Lung (tissue), 12 donors: ENCODE measurements around the gene XYLT1. TPM values are rescaled to one million over a fixed set of nuclear protein-coding genes. Genes with fewer than 3 reads are reported as not detected.

Source experiments
- ATAC-seq: fragments of 200-7000 bp; cut with Tn5 transposase; one replicate; pipeline ENCODE4 v1.9.1; 2020; ENCODE audit warnings: moderate number of reproducible peaks; ENCODE audit not compliant: insufficient read depth, low FRiP score
- DNase-seq, 3 donors: peaks; one replicate each; pipeline ENCODE4 v3.0.0-alpha.2; 2013 to 2017
- H3K27ac ChIP-seq, 2 donors: one replicate each; pipeline ENCODE4 v1.5.1; 2013; ENCODE audit warnings: mild to moderate bottlenecking in 2 of 2, moderate library complexity in 2 of 2, control low read depth in 1 of 2, inconsistent platforms in 1 of 2, low read depth in 1 of 2, low read length in 1 of 2
- H3K27me3 ChIP-seq, 3 donors: one replicate each; pipeline ENCODE4 v1.5.1; 2013; ENCODE audit warnings: low read length in 2 of 3; ENCODE audit not compliant: control insufficient read depth in 3 of 3, insufficient read depth in 3 of 3
- H3K36me3 ChIP-seq, 4 donors: one replicate each; pipeline ENCODE4 v1.5.1; 2013; ENCODE audit warnings: low read length in 4 of 4, mild to moderate bottlenecking in 1 of 4, moderate library complexity in 1 of 4; ENCODE audit not compliant: control insufficient read depth in 4 of 4, insufficient read depth in 4 of 4
- H3K4me1 ChIP-seq, 5 donors: one replicate each; pipeline ENCODE4 v1.5.1; 2013; ENCODE audit warnings: low read length in 5 of 5, mild to moderate bottlenecking in 2 of 5, moderate library complexity in 1 of 5; ENCODE audit not compliant: control insufficient read depth in 5 of 5, insufficient read depth in 5 of 5
- H3K4me3 ChIP-seq: one replicate; pipeline ENCODE4 v1.5.1; 2013; ENCODE audit warnings: mild to moderate bottlenecking, control low read depth, moderate library complexity
- H3K9ac ChIP-seq, 2 donors: one replicate each; pipeline ENCODE4 v1.5.1; 2013; ENCODE audit warnings: low read length in 2 of 2, control low read depth in 1 of 2; ENCODE audit not compliant: insufficient read depth in 1 of 2
- H3K9me3 ChIP-seq, 4 donors: one replicate each; pipeline ENCODE4 v1.5.1; 2013; ENCODE audit warnings: low read length in 3 of 4, mild to moderate bottlenecking in 1 of 4, moderate library complexity in 1 of 4; ENCODE audit not compliant: control insufficient read depth in 4 of 4, insufficient read depth in 3 of 4
- CTCF ChIP-seq: IDR thresholded peaks from 2 replicates; pipeline ENCODE4 v1.5.1; 2012; ENCODE audit warnings: mild to moderate bottlenecking; ENCODE audit errors: control extremely low read depth, extremely low read depth
- WGBS, 2 donors: extraction: QIAGEN DNeasy Blood & Tissue Kit; methylation state at CpG; one replicate each; pipeline ENCODE4 v1.1.7; 2013; 5-methylcytosine and 5-hydroxymethylcytosine counted together
- polyA plus RNA-seq, 2 donors: library from polyadenylated mRNA; stranded (reverse); fragments of 200-250 nt; gene quantifications; one replicate each; pipeline ENCODE4 v1.2.1, GENCODE V29; 2013
- total RNA-seq, 2 donors: library from RNA; depleted of rRNA in 1 of 2; stranded (reverse); fragments of >200 nt in 1 of 2; gene quantifications; one replicate each; pipeline ENCODE4 v1.2.1, GENCODE V29; 2014 to 2021
- donor health status: control.
- donor health status: control.
- donor health status: Bipolar disorder and iron deficiency.
- donor health status: healthy.
- donor health status: DM: yes; HTN: yes; CAD: no.

XYLT1 gene
- total and polyA plus RNA-seq, 4 donors: 1.4 to 11.5 (median 6.9) TPM

DNA sequence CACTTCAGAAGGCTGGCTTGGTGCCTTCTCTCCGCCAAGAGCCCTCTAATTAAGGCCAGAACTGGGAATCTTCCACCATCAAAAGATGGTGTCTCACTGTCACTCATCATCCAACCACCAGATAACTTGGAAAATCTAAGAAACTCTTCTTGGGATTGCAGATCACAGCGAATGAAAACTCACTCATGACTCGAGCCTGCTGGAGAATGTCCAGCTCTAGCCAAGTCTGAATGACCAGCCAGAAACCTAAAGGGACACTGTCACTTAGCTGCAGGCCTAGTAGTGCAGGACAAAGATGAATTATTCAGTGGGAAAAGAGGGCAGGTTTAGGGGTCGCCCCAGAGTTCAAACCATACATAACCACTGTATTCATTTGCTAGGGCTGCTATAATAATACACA is 107.8 kb downstream of the XYLT1 start:
- Histone ChIP-seq H3K9ac (no peak overlapping the region), H3K4me1 (peaks cover 0 to 36% (median 15%) of the 10 kb centered on the region in 5 donors), H3K9me3 (no peaks in the 10 kb centered on the region), H3K36me3 (no peaks in the 10 kb centered on the region), H3K4me3 (no peak overlapping the region), H3K27ac (no peak overlapping the region), H3K27me3 (no peaks in the 10 kb centered on the region)
- TF ChIP-seq CTCF: no peak
- WGBS, 2 donors: 89 to 91% methylated on average over 4 of the region's 4 CpGs
- ATAC-seq (no peak), DNase-seq (no peak)

DNA sequence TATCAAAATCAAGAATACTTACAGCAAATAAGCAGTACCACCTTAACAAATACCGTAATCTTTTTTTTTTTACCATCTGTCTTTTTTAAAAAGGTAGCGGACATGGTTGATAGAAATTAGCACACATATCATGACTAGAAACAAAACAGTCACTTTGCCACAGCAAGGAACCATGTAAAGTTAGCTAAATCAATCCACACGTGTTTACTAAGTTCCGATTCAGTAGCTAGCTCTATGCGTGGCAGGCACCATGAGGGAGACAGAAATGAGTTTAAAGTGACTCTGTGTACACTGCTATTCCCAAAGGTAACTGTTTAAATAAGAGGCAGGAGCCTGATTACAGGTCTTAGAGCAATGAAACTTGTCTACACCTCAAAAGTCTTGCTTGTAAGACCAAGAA is 108.6 kb downstream of the XYLT1 start:
- no peaks in the 10 kb centered on the region for H3K9me3 ChIP-seq
- TF ChIP-seq CTCF: no peak
- WGBS, 2 donors: 92 to 96% methylated on average over 5 of the region's 5 CpGs
- no peak overlapping the region for H3K4me3 ChIP-seq
- H3K4me1 ChIP-seq: peaks cover 0 to 28% (median 16%) of the 10 kb centered on the region in 5 donors
- H3K9ac ChIP-seq: no peak overlapping the region
- no peak overlapping the region for H3K27ac ChIP-seq
- H3K27me3 ChIP-seq: no peaks in the 10 kb centered on the region
- ATAC-seq (no peak), DNase-seq (no peak)
- no peaks in the 10 kb centered on the region for H3K36me3 ChIP-seq

- H3K9ac ChIP-seq: no peak overlapping the region
- no peaks in the 10 kb centered on the region for H3K9me3 ChIP-seq
- ATAC-seq (no peak), DNase-seq (no peak)
- no peak for TF ChIP-seq CTCF
- H3K4me3 ChIP-seq: no peak overlapping the region
- no peak overlapping the region for H3K27ac ChIP-seq
- H3K4me1 ChIP-seq: peaks cover 0 to 21% (median 16%) of the 10 kb centered on the region in 5 donors
- no peaks in the 10 kb centered on the region for H3K27me3 ChIP-seq
- no peaks in the 10 kb centered on the region for H3K36me3 ChIP-seq
- WGBS, 2 donors: 52 to 82% methylated on average over 7 of the region's 7 CpGs
Observed at GRCh38 chr16:17360693-17361122, 110.1 kb downstream of the XYLT1 start.

DNA sequence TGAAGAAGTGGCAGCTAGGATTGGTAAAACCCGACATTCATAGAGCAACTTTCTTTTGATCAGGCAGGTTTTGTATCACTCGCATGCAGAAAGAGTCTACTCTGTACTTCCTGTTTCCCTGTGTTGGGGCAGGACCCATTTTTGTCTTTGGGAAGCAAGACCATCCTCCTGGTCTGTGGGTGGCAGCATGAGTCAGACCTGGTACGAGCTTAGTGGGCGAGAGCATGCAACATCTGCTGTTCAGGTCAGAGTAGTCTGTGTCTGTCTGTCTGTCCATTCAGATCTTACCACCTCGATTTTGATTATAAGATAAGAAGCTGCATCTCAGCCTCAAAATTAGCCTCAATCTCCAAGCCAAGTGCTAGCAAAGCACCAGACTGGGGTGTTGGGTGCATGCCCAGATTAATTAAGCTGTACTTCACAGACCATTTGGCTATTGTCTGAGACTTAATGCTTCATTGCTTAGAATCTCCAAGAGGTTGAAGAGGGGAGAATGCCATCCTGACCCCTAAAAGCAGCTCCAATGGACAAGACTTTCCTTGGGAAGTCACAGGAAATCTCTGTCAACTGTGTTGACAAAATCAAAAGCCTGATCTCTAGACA is 110.9 kb downstream of the XYLT1 start:
- Histone ChIP-seq H3K27me3 (no peaks in the 10 kb centered on the region), H3K4me3 (no peak overlapping the region), H3K4me1 (peaks cover 0 to 17% (median 14%) of the 10 kb centered on the region in 5 donors), H3K36me3 (no peaks in the 10 kb centered on the region), H3K27ac (no peak overlapping the region), H3K9ac (no peak overlapping the region), H3K9me3 (no peaks in the 10 kb centered on the region)
- no peak for TF ChIP-seq CTCF
- peak in 1 of 3 donors; percentile 44 for DNase-seq
- ATAC-seq: peak; percentile 28
- WGBS, 2 donors: 45 to 54% methylated on average over 5 of the region's 5 CpGs
